HG02981 (cell line): Measurements from ENCODE around the gene ERRFI1.

Experiments
- ATAC-seq: cut with Tn5 transposase; IDR thresholded peaks from one replicate; pipeline ENCODE4 v1.9.1; 2021; ENCODE audit warnings: mild to moderate bottlenecking, moderate library complexity; ENCODE audit not compliant: unreplicated experiment

Gene ERRFI1

GRCh38 chr1:8004803-8005573 is 21.1 kb downstream of the ERRFI1 start:
- no peak for ATAC-seq

- ATAC-seq = no peak
Observed at GRCh38 chr1:8004113-8004802, 21.9 kb downstream of the ERRFI1 start.

DNA sequence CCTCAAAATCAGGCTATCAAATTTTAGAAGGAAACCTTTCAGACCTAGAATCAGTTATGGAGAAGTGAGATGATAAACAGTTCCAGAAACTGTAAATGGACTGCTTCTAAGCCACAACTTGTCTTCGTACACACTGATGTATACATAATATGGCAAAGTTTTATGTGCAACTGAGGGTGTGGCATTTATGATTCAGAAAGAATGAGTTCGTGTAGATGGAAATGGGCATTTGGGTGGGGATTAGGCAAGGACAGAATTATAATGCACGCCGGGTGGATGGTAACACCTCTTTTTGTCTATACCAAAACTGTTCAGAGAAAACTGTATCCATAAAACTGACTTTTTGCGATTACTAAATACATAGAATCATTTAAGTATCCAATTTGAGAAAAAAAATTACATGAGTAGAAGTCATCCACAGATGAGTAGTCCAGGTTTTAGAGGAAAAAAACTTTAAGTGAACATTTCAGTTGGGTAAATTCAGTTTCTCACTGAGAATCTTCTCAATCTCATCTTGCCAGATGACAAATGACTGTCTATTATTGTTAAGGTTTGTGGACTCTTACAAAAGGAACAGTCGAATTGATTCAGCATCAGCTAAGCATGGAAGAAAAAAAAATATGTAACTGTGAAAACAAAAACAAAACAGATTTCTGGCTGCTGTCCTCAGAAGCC is 22.5 kb downstream of the ERRFI1 start:
- ATAC-seq = no peak

DNA sequence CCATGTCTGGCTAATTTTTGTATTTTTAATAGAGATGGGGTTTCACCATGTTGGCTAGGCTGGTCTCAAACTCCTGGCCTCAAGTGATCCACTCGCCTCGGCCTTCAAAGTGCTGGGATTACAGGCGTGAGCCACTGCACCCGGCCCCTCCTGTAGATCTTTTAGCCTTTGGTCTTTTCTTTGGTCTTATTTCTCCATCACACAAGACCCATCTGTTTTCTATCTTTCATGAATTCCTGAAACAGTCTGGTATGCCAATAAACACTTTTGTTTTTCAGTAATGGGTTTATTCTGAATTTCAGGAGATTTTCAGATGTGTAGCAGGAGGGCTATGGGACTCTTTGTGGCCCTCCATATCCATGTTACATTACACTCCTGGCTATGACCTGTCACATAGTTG is 23.2 kb downstream of the ERRFI1 start:
- ATAC-seq = no peak

GRCh38 chr1:8002329-8002910 is 23.7 kb downstream of the ERRFI1 start:
- ATAC-seq = no peak

- no peak for ATAC-seq
Observed at GRCh38 chr1:7995437-7995836, 30.7 kb downstream of the ERRFI1 start.

DNA sequence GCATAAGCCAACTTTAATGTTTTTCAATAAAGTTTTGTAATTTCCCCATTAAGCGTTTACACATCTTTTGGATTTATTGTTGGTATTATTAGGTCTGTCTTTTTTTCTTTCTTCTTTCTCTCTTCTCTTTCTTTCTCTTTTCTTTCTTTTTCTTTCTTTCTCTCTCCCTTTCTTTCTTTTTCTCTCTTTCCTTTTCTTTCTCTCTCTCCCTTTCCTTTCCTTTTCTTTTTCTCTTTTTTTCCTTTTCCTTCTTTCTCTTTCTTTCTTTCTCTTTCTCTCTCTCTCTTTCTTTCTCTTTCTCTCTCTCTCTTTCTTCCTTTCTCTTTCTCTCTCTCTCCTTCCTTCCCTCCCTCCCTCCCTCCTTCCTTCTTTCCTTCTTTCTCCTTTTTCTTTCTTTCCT is 31.3 kb downstream of the ERRFI1 start:
- ATAC-seq = no peak

DNA sequence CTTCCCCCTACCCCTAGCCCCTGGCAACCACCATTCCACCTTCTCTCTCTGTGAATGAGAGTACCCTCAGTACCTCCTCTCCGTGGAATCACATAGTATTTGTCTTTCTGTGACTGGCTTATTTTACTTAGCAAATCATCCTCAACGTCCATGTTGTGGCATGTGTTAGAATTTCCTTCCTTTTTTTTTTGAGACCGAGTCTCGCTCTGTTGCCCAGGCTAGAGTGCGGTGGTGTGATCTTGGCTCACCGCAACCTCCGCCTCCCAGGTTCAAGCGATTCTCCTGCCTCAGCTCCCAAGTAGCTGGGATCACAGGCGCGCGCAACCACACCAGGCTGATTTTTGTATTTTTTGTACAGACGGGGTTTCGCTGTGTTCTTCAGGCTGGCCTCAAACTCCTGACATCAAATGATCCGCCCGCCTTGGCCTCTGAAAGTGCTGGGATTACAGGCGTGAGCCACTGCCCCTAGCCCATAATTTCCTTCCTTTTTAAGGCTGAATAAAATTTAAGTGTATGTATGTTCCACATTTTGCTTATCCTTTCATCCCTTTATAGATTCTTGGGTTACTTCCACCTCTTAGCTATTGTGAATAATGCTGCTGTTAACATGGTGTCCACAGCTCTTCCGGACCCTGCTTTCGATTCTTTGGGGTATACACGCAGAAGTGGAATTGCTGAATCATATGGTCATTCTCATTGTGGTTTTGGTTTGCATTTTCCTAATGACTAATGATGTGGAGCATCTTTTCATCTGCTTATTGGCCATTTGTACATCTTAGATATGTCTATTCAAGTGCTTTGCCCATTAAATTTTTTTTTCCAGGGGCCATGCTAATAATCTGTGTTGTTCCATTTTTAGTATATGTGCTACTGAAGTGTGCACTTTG is 32.3 kb downstream of the ERRFI1 start:
- ATAC-seq = peak; percentile 81

DNA sequence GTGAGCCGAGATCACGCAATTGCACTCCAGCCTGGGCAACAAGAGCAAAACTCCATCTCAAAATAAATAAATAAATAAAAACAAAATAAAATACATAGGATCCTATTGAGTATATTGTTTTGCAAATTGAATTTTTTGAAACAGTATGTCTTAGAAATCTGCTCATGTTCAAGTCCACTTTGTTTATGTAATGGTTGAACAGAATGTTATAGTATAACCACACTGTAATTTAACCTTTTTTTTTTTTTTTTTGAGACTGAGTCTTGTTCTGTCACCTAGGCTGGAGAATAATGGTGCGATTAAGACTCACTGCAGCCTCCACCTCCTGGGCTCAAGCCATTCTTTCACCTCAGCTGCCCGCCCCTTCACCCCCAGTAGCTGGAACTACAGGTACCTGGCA is 33.2 kb downstream of the ERRFI1 start:
- ATAC-seq = no peak

DNA sequence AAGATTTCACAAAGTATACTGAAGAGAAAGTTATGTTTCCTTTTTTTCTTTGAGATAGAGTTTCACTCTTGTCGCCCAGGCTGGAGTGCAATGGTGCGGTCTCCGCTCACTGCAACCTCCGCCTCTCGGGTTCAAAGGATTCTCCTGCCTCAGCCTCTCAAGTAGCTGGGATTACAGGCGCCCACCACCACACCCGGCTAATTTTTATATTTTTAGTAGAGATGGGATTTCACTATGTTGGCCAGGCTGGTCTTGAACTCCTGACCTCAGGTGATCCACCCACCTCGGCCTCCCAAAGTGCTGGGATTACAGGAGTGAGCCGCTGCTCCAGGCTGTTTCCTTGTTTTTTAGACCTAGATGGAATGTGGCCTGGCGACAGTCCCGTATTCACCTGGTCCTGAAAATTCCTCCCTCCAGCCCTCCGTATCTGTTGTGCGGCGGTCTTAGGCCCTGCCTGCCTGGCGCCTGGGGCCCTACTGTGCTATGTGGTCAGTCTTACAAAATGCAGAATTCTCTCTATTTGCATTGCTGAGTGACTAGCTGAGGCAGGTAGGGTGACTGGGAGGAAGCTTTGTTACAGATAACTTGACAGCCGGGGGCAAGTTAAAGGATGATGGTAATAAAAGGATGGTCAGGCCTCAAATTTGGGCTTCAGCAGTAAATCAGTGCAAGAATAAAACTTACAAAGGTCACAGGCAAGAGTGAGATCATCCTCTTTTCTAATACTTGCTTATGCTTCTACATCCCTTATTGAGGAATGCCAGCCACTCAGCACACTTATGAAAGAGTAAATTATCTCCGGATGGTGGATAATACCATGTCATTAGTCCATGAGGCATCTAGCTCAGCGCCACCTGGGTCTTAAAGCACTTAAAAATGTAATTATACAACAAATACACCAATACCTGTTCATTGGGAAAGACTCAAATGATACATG is 34.3 kb downstream of the ERRFI1 start:
- no peak for ATAC-seq

- ATAC-seq = no peak
Observed at GRCh38 chr1:7989762-7990428, 36.2 kb downstream of the ERRFI1 start.

DNA sequence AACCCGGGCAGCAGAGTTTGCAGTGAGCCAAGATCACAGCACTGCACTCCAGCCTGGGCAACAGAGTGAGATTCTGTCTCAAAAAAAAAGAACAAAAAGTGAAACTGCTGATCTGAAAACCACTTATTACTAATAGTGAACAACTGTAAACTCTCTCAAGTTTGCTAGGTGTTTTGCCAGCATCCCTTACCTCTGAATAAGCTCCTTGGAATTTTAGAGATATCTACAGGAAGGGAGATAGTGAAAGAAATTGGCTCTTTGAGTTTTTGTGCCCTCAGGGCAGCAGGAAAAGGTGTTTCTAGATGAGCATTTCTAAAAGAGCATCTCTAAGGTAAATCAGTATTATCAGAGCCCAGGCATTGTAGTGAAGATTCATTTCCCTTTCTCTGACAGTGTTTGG is 37.5 kb downstream of the ERRFI1 start:
- ATAC-seq = no peak

DNA sequence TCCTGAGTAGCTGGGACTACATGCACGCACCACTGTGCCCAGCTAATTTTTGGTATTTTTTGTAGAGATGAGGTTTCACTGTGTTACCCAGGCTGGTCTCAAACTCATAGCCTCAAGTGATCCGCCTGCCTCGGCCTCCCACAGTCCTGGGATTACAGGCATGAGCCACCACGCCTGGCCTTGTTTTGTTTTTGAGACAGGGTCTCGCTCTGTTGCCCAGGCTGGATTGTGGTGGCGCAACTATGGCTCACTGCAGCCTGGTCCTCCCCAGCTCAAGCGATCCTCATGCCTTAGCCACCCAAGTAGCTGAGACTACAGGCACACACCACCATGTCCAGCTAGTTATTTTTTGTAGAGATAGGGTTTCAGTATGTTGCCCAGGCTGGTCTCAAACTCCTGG is 38.6 kb downstream of the ERRFI1 start:
- no peak for ATAC-seq

DNA sequence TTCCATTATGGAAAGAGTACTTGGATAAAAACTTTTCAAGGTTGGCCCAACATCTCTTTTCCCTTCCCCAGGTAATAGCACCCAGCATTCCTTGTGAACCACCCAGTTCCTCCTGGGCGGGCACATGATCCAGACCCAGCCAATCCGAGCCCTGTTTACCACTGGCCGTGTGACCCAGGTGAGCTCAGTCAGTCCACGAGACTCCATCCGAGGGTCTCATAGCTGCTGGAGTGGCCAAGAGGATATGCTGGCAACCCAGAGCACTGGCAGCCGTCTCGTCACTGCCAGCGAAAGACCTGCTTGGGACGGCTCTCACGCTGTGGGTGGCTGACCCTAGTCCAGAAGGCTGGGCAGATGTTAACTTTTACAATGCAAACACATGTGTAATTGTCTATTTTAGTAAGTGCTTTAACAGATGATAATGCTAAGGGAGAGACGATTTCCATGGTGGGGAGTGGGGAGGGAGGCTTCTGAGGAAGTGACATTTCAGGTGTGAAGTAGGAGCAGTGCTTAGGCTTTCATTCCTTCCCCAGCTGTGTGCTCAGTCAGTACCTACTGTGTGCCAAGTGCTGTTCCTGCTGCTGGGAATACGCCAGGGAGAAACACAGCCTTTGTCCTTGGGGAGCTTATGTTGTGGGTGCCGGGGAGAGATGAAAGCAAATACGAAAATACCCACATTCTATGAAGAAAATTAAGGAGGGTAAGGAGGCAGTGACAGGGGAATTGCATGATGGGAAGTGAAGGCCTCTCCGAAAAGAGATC is 40.1 kb downstream of the ERRFI1 start:
- ATAC-seq = no peak

DNA sequence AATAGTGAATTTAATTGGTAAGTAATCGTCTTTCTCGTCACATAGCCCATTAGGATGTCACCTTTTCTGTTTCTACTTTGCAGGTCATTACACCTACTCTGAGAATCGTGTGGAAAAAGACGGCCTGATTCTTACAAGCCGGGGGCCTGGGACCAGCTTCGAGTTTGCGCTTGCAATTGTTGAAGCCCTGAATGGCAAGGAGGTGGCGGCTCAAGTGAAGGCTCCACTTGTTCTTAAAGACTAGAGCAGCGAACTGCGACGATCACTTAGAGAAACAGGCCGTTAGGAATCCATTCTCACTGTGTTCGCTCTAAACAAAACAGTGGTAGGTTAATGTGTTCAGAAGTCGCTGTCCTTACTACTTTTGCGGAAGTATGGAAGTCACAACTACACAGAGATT is 41.3 kb downstream of the ERRFI1 start:
- ATAC-seq = no peak

DNA sequence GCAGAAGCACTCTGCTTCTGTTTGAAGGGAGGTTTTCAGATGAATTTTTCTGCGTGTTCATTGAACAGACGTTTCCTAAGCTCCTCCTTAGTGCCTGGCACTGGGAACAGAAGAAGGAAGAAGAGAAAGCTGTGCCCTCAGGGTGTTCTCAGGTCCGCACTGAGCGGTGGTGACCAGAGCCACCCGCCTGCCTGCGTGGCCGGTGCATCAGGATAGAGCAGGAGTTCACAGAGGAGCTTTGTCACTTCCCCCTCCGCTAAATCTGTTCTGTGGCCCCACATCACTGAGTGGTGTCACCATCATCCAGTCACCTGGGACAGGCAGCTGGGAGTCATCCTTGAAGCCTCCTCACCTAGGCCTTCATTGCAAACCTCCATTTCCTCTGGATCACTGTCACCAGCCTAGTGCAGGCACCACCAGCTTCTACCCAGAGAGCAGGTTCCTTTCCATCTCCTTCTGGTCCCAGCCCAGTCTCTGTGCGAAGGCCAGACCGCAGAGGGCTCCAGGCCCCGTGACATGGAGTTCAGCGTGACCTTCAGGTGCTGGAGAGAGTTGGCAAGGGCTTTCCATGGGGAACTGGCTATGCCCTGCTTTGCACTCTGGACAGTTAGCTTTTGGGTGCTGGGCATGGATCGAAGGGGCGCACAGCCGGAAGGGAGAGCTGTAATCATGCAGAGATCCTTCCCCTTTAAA is 42.9 kb downstream of the ERRFI1 start:
- no peak for ATAC-seq

DNA sequence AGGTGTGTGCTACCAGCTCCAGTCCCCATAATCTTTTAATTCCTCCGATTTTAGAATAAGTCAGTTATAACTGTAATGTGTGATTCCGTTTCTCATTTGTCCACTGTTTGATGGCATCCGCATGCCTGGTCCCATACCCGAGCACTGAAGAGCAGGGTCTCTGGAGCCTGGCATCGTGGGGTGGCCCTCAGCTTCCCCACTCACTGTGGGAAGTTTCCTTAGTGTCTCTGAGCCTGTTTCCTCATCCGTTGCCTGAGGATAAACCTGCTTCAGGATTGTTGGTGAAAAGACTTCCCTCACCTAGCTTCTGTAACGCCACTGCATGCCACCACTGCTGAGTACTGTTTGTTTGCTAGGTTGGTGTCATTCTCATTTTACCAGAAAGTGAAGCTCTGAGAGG is 45.1 kb downstream of the ERRFI1 start:
- ATAC-seq = no peak
